Panc1 (cell line): Measurements from ENCODE around the gene BMP3. TPM values are rescaled to one million over a fixed set of nuclear protein-coding genes. Genes with fewer than 3 reads are reported as not detected.

Source experiments
- ATAC-seq: fragments of 200-7000 bp; cut with Tn5 transposase; 2 replicates; pipeline ENCODE4 v1.9.1; 2020; ENCODE audit warnings: mild to moderate bottlenecking, moderate library complexity
- BruUV-seq: library from RNA; stranded (reverse); fragments of 400-500 nt; replicated peaks from 2 replicates; lab custom pipeline; 2021; lab: Mats Ljungman, UMichigan
- CTCF ChIA-PET: fragments of 300-600 bp; sonication (Branson Sonifier 250); formaldehyde crosslinking; loops from one replicate; lab custom pipeline; 2022; ENCODE audit warnings: antibody characterized with exemption; lab: Charles Lee
- POLR2A ChIA-PET: fragments of 300-600 bp; sonication (Branson Sonifier 250); formaldehyde crosslinking; loops from one replicate; lab custom pipeline; 2022; ENCODE audit warnings: antibody characterized with exemption; lab: Charles Lee
- DNase-seq: peaks from one replicate; pipeline ENCODE4 v3.0.0-alpha.2; 2010; ENCODE audit warnings: low read depth, low spot score
- H3K27ac ChIP-seq: 2 replicates; pipeline ENCODE4 v1.5.1; 2011; ENCODE audit warnings: mild to moderate bottlenecking, low read length, inconsistent platforms
- H3K27me3 ChIP-seq: fragments of 200-500 bp; sonication (Bioruptor generic); 2 replicates; pipeline ENCODE4 v1.6.0; 2014; ENCODE audit warnings: low read length, inconsistent platforms; ENCODE audit not compliant: control insufficient read depth, insufficient read depth
- H3K36me3 ChIP-seq: fragments of 200-500 bp; sonication (Bioruptor generic); 2 replicates; pipeline ENCODE4 v1.5.1; 2014; ENCODE audit warnings: inconsistent platforms, mild to moderate bottlenecking, low read length, moderate library complexity; ENCODE audit not compliant: control insufficient read depth, insufficient read depth
- H3K4me1 ChIP-seq: 2 replicates; pipeline ENCODE4 v1.5.1; 2011; ENCODE audit warnings: inconsistent platforms, mild to moderate bottlenecking, low read length, moderate library complexity; ENCODE audit not compliant: control insufficient read depth, insufficient read depth
- H3K4me3 ChIP-seq, 2 experiments: 2 replicates each; pipeline ENCODE4 v1.5.1; 2011 to 2012; ENCODE audit warnings: low read depth in 2 of 2, low read length in 2 of 2, mild to moderate bottlenecking in 2 of 2, inconsistent platforms in 1 of 2, moderate library complexity in 1 of 2
- H3K9me3 ChIP-seq: fragments of 200-500 bp; sonication (Bioruptor generic); 2 replicates; pipeline ENCODE4 v1.5.1; 2014; ENCODE audit warnings: low read depth, mild to moderate bottlenecking, inconsistent platforms, low read length, moderate library complexity; ENCODE audit not compliant: control insufficient read depth, insufficient read depth
- CTCF ChIP-seq: fragments of 450-650 bp; IDR thresholded peaks from 2 replicates; pipeline ENCODE4 v1.5.1; 2017; ENCODE audit warnings: mild to moderate bottlenecking
- POLR2AphosphoS5 ChIP-seq: IDR thresholded peaks from 2 replicates; pipeline ENCODE4 v1.6.1; 2012; ENCODE audit warnings: mild to moderate bottlenecking, low read depth, low read length, moderate library complexity
- REST ChIP-seq, 2 experiments: IDR thresholded peaks; 2 replicates each; pipeline ENCODE4 v1.6.1; 2011 to 2012; ENCODE audit warnings: low read depth in 2 of 2, control low read depth in 1 of 2, low read length in 1 of 2, mild to moderate bottlenecking in 1 of 2, moderate library complexity in 1 of 2; ENCODE audit not compliant: insufficient read depth in 1 of 2
- SIN3A ChIP-seq: IDR thresholded peaks from 2 replicates; pipeline ENCODE4 v1.6.1; 2012; ENCODE audit warnings: low read depth, mild to moderate bottlenecking, low read length, moderate library complexity, borderline replicate concordance; ENCODE audit not compliant: insufficient read depth
- TCF7L2 ChIP-seq: IDR thresholded peaks from 2 replicates; pipeline ENCODE4 v1.6.1; 2011; ENCODE audit warnings: mild to moderate bottlenecking, low read depth, low read length, inconsistent platforms
- in situ Hi-C: cut with HindIII; loops from 2 replicates; pipeline ENCODE4 v1.10.0; 2016; ENCODE audit warnings: low sequenced_read_pairs, low pct_unique_long_range_greater_than_20kb
- intact Hi-C: fragments of 100-400 bp; cut with micrococcal nuclease; formaldehyde crosslinking; loops from one replicate; pipeline ENCODE4 v1.10.0; 2022; ENCODE audit not compliant: unreplicated experiment
- total RNA-seq: library from RNA; stranded (reverse); gene quantifications from one replicate; pipeline ENCODE4 v1.2.1, GENCODE V29; 2021; ENCODE audit not compliant: unreplicated experiment

BMP3 gene
- total RNA-seq, 1 experiment from 2014 or later, result 0.08 TPM

GRCh38 chr4:81030981-81031791, 678 bp downstream of the BMP3 start:
- H3K4me3 ChIP-seq, result peak overlapping the region; percentile 25 to 36
- no peak for TF ChIP-seq TCF7L2
- TF ChIP-seq POLR2AphosphoS5, result no peak
- no peak for TF ChIP-seq CTCF
- TF ChIP-seq SIN3A, result no peak
- no peak for TF ChIP-seq REST (IDR thresholded peaks at IDR 0.05; ENCODE audit: insufficient read depth in 1 of 2, low read depth in 2 of 2, low read length in 1 of 2)
- no peaks in the 10 kb centered on the region for H3K4me1 ChIP-seq
- intact Hi-C loops (no loop called here), in situ Hi-C loops (no loop called here)
- H3K9me3 ChIP-seq, result no peaks in the 10 kb centered on the region
- H3K27me3 ChIP-seq, result peaks cover 7% of the 10 kb centered on the region
- no TSS peak for BruUV-seq
- no peak for DNase-seq
- H3K36me3 ChIP-seq, result no peaks in the 10 kb centered on the region
- no peak overlapping the region for H3K27ac ChIP-seq
- peak; percentile 65 for ATAC-seq
- CTCF ChIA-PET, result interaction anchor here (1.0 kb wide), 1 partner anchor 9 kb away, joined by 3 read pairs; no protein-coding TSS in a partner anchor
- POLR2A ChIA-PET, result no interaction called here

GRCh38 chr4:81031796-81032551, 1.5 kb downstream of the BMP3 start:
- CTCF ChIA-PET, result no interaction called here

More at GRCh38 chr4:81031796-81032551, 1.5 kb downstream of the BMP3 start:
- intact Hi-C loops (no loop called here), in situ Hi-C loops (no loop called here)
- TF ChIP-seq POLR2AphosphoS5, result no peak
- no peak for TF ChIP-seq CTCF
- no peak for TF ChIP-seq REST (IDR thresholded peaks at IDR 0.05; ENCODE audit: insufficient read depth in 1 of 2, low read depth in 2 of 2, low read length in 1 of 2)
- TF ChIP-seq SIN3A, result no peak
- TF ChIP-seq TCF7L2, result no peak
- no TSS peak for BruUV-seq
- Histone ChIP-seq H3K4me3 (peak overlapping the region in 1 of 2 experiments; percentile 16; a peak in 1 of 4 replicates), H3K9me3 (no peaks in the 10 kb centered on the region), H3K27ac (no peak overlapping the region), H3K4me1 (no peaks in the 10 kb centered on the region), H3K36me3 (no peaks in the 10 kb centered on the region), H3K27me3 (peaks cover 5% of the 10 kb centered on the region)
- ATAC-seq, result no peak; the same call in 1 of the 2 replicates
- POLR2A ChIA-PET, result no interaction called here
- no peak for DNase-seq
